HepG2 (cell line): ENCODE data around the gene RNH1. TPM values are rescaled to one million over a fixed set of nuclear protein-coding genes. Genes with fewer than 3 reads are reported as not detected.
A peak's percentile ranks its signal among the peaks of the same experiment; 100 is the strongest.

Experiments used
- ATAC-seq: fragments of 200-7000 bp; cut with Tn5 transposase; 3 replicates; pipeline ENCODE4 v1.9.1; 2020; ENCODE audit warnings: mild to moderate bottlenecking, moderate library complexity
- BruUV-seq: library from RNA; stranded (reverse); fragments of 400-500 nt; replicated peaks from 2 replicates; lab custom pipeline; 2021; lab: Mats Ljungman, UMichigan
- CTCF ChIA-PET: fragments of 300-600 bp; formaldehyde crosslinking; extraction: SDS; loops from one replicate; lab custom pipeline; 2021; ENCODE audit warnings: low total read pairs, inconsistent platforms, low intra/inter-chr PET ratio; lab: Yijun Ruan, JAX
- POLR2A ChIA-PET: fragments of 350-600 bp; sonication (Branson Sonifier 250); formaldehyde crosslinking; loops from one replicate; lab custom pipeline; 2020; ENCODE audit warnings: antibody characterized with exemption, inconsistent platforms; lab: Yijun Ruan, JAX
- DNase-seq: peaks from one replicate; pipeline ENCODE4 v3.0.0-alpha.2; 2015; ENCODE audit warnings: low spot score
- FAIRE-seq: peaks from 3 replicates; lab custom pipeline; 2011; peaks lifted over from hg19 to GRCh38; lab: Jason Lieb, UNC
- H2AFZ ChIP-seq: one replicate; pipeline ENCODE4 v1.6.1; 2011; ENCODE audit warnings: low read length, inconsistent platforms
- H3K27ac ChIP-seq: fragments of 300-600 bp; 3 replicates; pipeline ENCODE4 v1.8.0; 2011; ENCODE audit warnings: mixed run types, mild to moderate bottlenecking, mixed read lengths, low read length, inconsistent platforms; ENCODE audit not compliant: insufficient read depth; ENCODE audit errors: extremely low read length
- H3K27me3 ChIP-seq, 2 experiments: fragments of 200-600 bp in 1 of 2; 2 replicates in 1 of 2; 3 replicates in 1 of 2; pipeline versions ENCODE4 v1.6.0 to v1.8.0; 2011; ENCODE audit warnings: low read length in 2 of 2, mild to moderate bottlenecking in 2 of 2, moderate library complexity in 2 of 2, inconsistent platforms in 1 of 2; ENCODE audit not compliant: insufficient read depth in 2 of 2, control insufficient read depth in 1 of 2
- H3K36me3 ChIP-seq, 2 experiments: fragments of 200-600 bp in 1 of 2; replicated peaks in 1 of 2; 2 replicates in 1 of 2; 3 replicates in 1 of 2; pipeline versions ENCODE4 v1.5.1 to v1.8.0; 2011; ENCODE audit warnings: low read length in 2 of 2, inconsistent platforms in 1 of 2; ENCODE audit not compliant: insufficient read depth in 2 of 2, control insufficient read depth in 1 of 2
- H3K4me1 ChIP-seq: 2 replicates; pipeline ENCODE4 v1.5.1; 2012; ENCODE audit warnings: low read length, inconsistent platforms; ENCODE audit not compliant: insufficient read depth
- H3K4me2 ChIP-seq: 2 replicates; pipeline ENCODE4 v1.6.0; 2011; ENCODE audit warnings: low read depth, low read length, inconsistent platforms
- H3K4me3 ChIP-seq, 3 experiments: fragments of 200-600 bp in 1 of 3; sonication (generic), shearing (Covaris generic) in 1 of 3; replicated peaks in 1 of 3; 2 replicates each; pipeline ENCODE4 v1.5.1; 2011 to 2016; ENCODE audit warnings: low read length in 3 of 3, inconsistent platforms in 2 of 3, low read depth in 2 of 3, mild to moderate bottlenecking in 2 of 3, control low read depth in 1 of 3, mixed read lengths in 1 of 3; ENCODE audit not compliant: insufficient read depth in 1 of 3
- H3K79me2 ChIP-seq: one replicate; pipeline ENCODE4 v1.6.1; 2011; ENCODE audit warnings: low read length, inconsistent platforms; ENCODE audit not compliant: insufficient read depth
- H3K9ac ChIP-seq: 2 replicates; pipeline ENCODE4 v1.6.0; 2011; ENCODE audit warnings: mild to moderate bottlenecking, low read depth, low read length, inconsistent platforms; ENCODE audit not compliant: insufficient read depth
- H3K9me3 ChIP-seq: 2 replicates; pipeline ENCODE4 v1.5.1; 2012; ENCODE audit warnings: mild to moderate bottlenecking, low read length
- H4K20me1 ChIP-seq: 2 replicates; pipeline ENCODE4 v1.6.0; 2011; ENCODE audit warnings: inconsistent platforms, mild to moderate bottlenecking, low read length, moderate library complexity; ENCODE audit not compliant: insufficient read depth
- FOXJ3 ChIP-seq: sonication (generic); formaldehyde crosslinking; IDR thresholded peaks from 2 replicates; pipeline ENCODE4 v1.4.0; 2020; ENCODE audit warnings: missing genetic modification reagents, mild to moderate bottlenecking, borderline replicate concordance
- MYNN ChIP-seq: sonication (generic); formaldehyde crosslinking; IDR thresholded peaks from 2 replicates; pipeline ENCODE4 v1.4.0; 2020; ENCODE audit warnings: mild to moderate bottlenecking, low read depth, missing genetic modification reagents
- REL ChIP-seq: sonication (generic); formaldehyde crosslinking; conservative IDR thresholded peaks from 2 replicates; pipeline ENCODE4 v1.8.0; 2022; ENCODE audit warnings: mild to moderate bottlenecking, missing genetic modification reagents, moderate library complexity
- SALL2 ChIP-seq: sonication (generic); formaldehyde crosslinking; IDR thresholded peaks from 2 replicates; pipeline ENCODE4 v1.8.1; 2023; ENCODE audit warnings: mild to moderate bottlenecking, missing genetic modification reagents, inconsistent platforms
- ZBTB38 ChIP-seq: sonication (generic); formaldehyde crosslinking; IDR thresholded peaks from 2 replicates; pipeline ENCODE4 v1.5.1; 2020; ENCODE audit warnings: mild to moderate bottlenecking, missing genetic modification reagents
- ZFAT ChIP-seq: sonication (generic); formaldehyde crosslinking; conservative IDR thresholded peaks from 2 replicates; pipeline ENCODE4 v1.8.1; 2023; ENCODE audit warnings: missing genetic modification reagents, inconsistent platforms
- ZNF598 ChIP-seq: sonication (generic); formaldehyde crosslinking; IDR thresholded peaks from 2 replicates; pipeline ENCODE4 v1.5.1; 2020; ENCODE audit warnings: mild to moderate bottlenecking, missing genetic modification reagents, borderline replicate concordance
- WGBS: methylation state at CpG from one replicate; pipeline ENCODE4 v1.1.6; 2017; ENCODE audit warnings: low lambda C conversion rate; 5-methylcytosine and 5-hydroxymethylcytosine counted together
- in situ Hi-C: cut with HindIII; loops from 2 replicates; pipeline ENCODE4 v1.10.0; 2017; ENCODE audit warnings: low pct_unique_long_range_greater_than_20kb; ENCODE audit not compliant: extremely low pct_ligation_motif_present
- intact Hi-C: fragments of 100-400 bp; cut with micrococcal nuclease; formaldehyde crosslinking; loops from one replicate; pipeline ENCODE4 v1.10.0; 2022; ENCODE audit not compliant: unreplicated experiment
- polyA plus RNA-seq, 8 experiments: library from polyadenylated mRNA; depleted of rRNA in 3 of 8; stranded (reverse) in 7 of 8; unstranded in 1 of 8; fragments of >200 nt; fragmentation: Illumina TruSeq in 4 of 8; extraction: Trizol in 4 of 8; gene quantifications; 2 replicates each; pipeline versions ENCODE4 v1.2.1 to v1.2.3, GENCODE V29; 2011 to 2016; ENCODE audit warnings: low read depth in 4 of 8, missing spikeins in 1 of 8, mixed read lengths in 1 of 8; ENCODE audit not compliant: insufficient read depth in 1 of 8
- total RNA-seq, 5 experiments: library from RNA; depleted of rRNA; stranded (reverse); fragments of >200 nt; fragmentation: Illumina TruSeq; extraction: Trizol; gene quantifications; 2 replicates each; pipeline ENCODE4 v1.2.3, GENCODE V29; 2016; ENCODE audit warnings: low read depth in 1 of 5
- TF ChIP-seq, protein P1 (sequence below): sonication (generic); formaldehyde crosslinking; IDR thresholded peaks from 2 replicates; pipeline ENCODE4 v1.4.0; 2020; ENCODE audit warnings: missing genetic modification reagents
- TF ChIP-seq, protein P2 (sequence below): sonication (generic); formaldehyde crosslinking; IDR thresholded peaks from 2 replicates; pipeline ENCODE4 v1.4.0; 2020; ENCODE audit warnings: missing genetic modification reagents

The RNH1 gene
- total and polyA plus RNA-seq, 2 of the 13 experiments (the other 11 are each of a cell fraction or from before 2014, with no cell fraction given): 36.0 to 74.1 TPM

DNA sequence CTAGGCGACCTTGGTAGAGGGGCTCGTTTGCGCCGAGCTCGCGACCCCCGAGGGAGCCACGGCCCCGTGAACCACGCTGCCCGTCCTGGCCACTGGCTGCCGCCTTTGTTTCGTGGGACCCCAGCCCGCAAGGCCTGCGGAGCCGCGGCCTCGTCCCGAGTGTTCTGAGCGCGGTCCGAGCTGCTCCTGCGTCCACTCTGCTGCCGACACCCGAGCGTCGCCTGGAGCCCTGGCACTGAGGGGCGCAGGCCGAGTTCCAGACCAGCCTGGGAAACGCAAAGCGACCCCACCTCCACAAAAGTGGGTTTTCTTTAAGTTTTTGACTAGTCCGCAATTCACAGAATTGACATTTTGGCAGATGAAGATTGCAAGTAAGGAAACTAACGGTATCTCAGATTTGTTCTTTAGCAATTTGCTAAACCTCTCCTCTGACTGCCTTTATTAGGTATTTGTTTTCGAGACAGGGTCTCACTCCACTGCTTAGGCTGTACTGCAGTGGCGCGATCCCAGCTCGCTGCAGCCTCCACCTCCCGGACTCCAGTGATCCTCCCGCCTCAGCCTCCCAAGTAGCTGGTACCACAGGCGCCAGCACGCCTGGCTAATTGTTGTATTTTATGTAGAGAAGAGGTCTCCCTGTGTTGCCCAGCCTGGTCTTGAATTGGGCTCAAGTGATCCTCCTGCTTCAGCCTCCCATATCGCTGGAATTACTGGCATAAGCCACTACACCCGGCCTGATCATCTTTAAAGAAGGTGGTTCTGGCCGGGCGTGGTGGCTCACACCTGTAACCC lies 879 bp upstream of the RNH1 start (continued):
- TF ChIP-seq ZBTB38 (CRISPR knock-in tag) (0 out of 2 replicates have a peak, but pooled peaks have one; percentile 42), REL (no peak)

DNA sequence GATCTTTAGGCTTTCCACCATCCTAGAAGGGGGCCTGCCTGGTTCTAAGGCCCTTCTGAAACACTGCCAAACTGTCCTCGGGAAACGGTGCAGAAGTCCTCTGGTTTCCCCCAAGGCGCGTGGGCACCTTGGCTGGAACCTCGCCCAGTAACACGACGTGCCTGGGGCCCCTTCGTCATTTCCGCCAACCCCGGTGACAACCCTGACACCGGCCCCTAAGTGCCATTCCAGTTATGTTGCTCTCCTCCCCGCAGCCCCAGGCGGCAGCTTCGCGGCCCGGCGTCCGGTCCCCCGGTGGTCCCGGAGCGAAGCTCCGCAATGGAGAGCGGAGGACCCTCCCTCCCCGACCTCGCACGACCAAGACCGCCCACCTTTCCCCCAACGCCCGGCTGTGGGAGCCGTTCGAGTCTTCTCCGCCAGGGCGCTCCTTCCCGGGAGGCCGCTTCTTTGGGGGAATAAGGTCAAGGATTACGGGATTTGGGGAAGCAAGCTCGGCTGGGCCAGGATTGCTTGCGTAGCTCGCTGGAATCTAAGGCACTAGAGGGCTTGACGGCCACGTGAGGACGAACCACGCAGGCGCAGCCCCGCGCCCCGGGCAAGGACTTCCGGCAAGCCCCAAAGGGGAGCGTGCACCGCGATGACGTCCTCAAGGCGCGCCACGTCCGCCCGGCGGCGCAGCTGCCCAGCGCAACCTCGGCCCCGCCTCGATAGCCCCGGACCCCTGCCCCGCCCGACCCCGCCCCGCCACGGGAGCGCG lies 626 bp downstream of the RNH1 start:
- in situ Hi-C loops: no loop called here
- Histone ChIP-seq H3K27ac (peak overlapping the region; percentile 98), H3K27me3 (no peaks in the 10 kb centered on the region), H2AFZ (no peak overlapping the region), H3K9ac (peak overlapping the region; percentile 97), H3K79me2 (peaks cover 28% of the 10 kb centered on the region), H4K20me1 (no peaks in the 10 kb centered on the region), H3K4me3 (peak overlapping the region; percentile 70 to 99 (median 96)), H3K4me2 (peak overlapping the region; percentile 96), H3K36me3 (peaks cover 10 to 23% of the 10 kb centered on the region in 2 experiments; a peak in 4 of 5 replicates), H3K9me3 (no peaks in the 10 kb centered on the region), H3K4me1 (peaks cover 21% of the 10 kb centered on the region)
- FAIRE-seq (peak; percentile 71), ATAC-seq (peak; percentile 86), DNase-seq (peak; percentile 88)
- 1% methylated on average over 40 of the region's 71 CpGs for WGBS
- CTCF ChIA-PET: interaction anchor here (2.9 kb wide), 1 partner anchor 12 kb away, joined by 11 read pairs; no protein-coding TSS in a partner anchor
- intact Hi-C loops: loop anchor here (1.0 kb wide), 1 partner anchor 9 kb away; no protein-coding TSS in a partner anchor
- POLR2A ChIA-PET: interaction anchor here (0.6 to 2.1 kb wide), 23 partner anchors 8 to 303 kb away, joined by 3 to 13 read pairs (median 4); partner anchors contain the start of genes BET1L, HRAS, PTDSS2 and RIC8A
- no TSS peak for BruUV-seq
- TF ChIP-seq SALL2 (CRISPR knock-in tag) (0 out of 2 replicates have a peak, but pooled peaks have one; percentile 9), MYNN (CRISPR knock-in tag) (0 out of 2 replicates have a peak, but pooled peaks have one; percentile 33), FOXJ3 (CRISPR knock-in tag) (peak; percentile 75), ZNF598 (CRISPR knock-in tag) (peak; percentile 17; the same call in 1 of the 2 replicates), ZFAT (CRISPR knock-in tag) (no peak)
- TF ChIP-seq, protein P1, sequence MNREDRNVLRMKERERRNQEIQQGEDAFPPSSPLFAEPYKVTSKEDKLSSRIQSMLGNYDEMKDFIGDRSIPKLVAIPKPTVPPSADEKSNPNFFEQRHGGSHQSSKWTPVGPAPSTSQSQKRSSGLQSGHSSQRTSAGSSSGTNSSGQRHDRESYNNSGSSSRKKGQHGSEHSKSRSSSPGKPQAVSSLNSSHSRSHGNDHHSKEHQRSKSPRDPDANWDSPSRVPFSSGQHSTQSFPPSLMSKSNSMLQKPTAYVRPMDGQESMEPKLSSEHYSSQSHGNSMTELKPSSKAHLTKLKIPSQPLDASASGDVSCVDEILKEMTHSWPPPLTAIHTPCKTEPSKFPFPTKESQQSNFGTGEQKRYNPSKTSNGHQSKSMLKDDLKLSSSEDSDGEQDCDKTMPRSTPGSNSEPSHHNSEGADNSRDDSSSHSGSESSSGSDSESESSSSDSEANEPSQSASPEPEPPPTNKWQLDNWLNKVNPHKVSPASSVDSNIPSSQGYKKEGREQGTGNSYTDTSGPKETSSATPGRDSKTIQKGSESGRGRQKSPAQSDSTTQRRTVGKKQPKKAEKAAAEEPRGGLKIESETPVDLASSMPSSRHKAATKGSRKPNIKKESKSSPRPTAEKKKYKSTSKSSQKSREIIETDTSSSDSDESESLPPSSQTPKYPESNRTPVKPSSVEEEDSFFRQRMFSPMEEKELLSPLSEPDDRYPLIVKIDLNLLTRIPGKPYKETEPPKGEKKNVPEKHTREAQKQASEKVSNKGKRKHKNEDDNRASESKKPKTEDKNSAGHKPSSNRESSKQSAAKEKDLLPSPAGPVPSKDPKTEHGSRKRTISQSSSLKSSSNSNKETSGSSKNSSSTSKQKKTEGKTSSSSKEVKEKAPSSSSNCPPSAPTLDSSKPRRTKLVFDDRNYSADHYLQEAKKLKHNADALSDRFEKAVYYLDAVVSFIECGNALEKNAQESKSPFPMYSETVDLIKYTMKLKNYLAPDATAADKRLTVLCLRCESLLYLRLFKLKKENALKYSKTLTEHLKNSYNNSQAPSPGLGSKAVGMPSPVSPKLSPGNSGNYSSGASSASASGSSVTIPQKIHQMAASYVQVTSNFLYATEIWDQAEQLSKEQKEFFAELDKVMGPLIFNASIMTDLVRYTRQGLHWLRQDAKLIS (CRISPR knock-in tag): no peak
- TF ChIP-seq, protein P2, sequence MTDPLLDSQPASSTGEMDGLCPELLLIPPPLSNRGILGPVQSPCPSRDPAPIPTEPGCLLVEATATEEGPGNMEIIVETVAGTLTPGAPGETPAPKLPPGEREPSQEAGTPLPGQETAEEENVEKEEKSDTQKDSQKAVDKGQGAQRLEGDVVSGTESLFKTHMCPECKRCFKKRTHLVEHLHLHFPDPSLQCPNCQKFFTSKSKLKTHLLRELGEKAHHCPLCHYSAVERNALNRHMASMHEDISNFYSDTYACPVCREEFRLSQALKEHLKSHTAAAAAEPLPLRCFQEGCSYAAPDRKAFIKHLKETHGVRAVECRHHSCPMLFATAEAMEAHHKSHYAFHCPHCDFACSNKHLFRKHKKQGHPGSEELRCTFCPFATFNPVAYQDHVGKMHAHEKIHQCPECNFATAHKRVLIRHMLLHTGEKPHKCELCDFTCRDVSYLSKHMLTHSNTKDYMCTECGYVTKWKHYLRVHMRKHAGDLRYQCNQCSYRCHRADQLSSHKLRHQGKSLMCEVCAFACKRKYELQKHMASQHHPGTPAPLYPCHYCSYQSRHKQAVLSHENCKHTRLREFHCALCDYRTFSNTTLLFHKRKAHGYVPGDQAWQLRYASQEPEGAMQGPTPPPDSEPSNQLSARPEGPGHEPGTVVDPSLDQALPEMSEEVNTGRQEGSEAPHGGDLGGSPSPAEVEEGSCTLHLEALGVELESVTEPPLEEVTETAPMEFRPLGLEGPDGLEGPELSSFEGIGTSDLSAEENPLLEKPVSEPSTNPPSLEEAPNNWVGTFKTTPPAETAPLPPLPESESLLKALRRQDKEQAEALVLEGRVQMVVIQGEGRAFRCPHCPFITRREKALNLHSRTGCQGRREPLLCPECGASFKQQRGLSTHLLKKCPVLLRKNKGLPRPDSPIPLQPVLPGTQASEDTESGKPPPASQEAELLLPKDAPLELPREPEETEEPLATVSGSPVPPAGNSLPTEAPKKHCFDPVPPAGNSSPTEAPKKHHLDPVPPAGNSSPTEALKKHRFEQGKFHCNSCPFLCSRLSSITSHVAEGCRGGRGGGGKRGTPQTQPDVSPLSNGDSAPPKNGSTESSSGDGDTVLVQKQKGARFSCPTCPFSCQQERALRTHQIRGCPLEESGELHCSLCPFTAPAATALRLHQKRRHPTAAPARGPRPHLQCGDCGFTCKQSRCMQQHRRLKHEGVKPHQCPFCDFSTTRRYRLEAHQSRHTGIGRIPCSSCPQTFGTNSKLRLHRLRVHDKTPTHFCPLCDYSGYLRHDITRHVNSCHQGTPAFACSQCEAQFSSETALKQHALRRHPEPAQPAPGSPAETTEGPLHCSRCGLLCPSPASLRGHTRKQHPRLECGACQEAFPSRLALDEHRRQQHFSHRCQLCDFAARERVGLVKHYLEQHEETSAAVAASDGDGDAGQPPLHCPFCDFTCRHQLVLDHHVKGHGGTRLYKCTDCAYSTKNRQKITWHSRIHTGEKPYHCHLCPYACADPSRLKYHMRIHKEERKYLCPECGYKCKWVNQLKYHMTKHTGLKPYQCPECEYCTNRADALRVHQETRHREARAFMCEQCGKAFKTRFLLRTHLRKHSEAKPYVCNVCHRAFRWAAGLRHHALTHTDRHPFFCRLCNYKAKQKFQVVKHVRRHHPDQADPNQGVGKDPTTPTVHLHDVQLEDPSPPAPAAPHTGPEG (CRISPR knock-in tag): peak; percentile 79
